Stimulated activated effector memory CD8-positive, alpha-beta T cell treated with anti-CD3 and anti-CD28 coated beads, Interleukin-12 subunit alpha, Interleukin-12 subunit beta, amount 100 ng/mL, for 72 hours (primary cell): ENCODE results near the gene GPC4.

Experiments used
- ATAC-seq: fragments of 150-1000 bp; cut with Tn5 transposase; 2 replicates; pipeline ENCODE4 v1.10.0; 2021
- DNase-seq, 2 donors: peaks; one replicate each; pipeline ENCODE4 v3.0.0; 2021 to 2022; ENCODE audit warnings: low spot score in 2 of 2
- H3K27ac Mint-ChIP-seq: one replicate; pipeline ENCODE4 v1.8.0; 2022; ENCODE audit warnings: mild to moderate bottlenecking, mixed read lengths
- H3K36me3 Mint-ChIP-seq: one replicate; pipeline ENCODE4 v1.8.0; 2022; ENCODE audit warnings: mild to moderate bottlenecking, mixed read lengths
- H3K4me1 Mint-ChIP-seq: one replicate; pipeline ENCODE4 v1.8.0; 2022; ENCODE audit warnings: mixed read lengths
- H3K4me3 Mint-ChIP-seq: one replicate; pipeline ENCODE4 v1.8.0; 2022; ENCODE audit warnings: mild to moderate bottlenecking, mixed read lengths
- H3K9me3 Mint-ChIP-seq: one replicate; pipeline ENCODE4 v1.8.0; 2022; ENCODE audit warnings: mixed read lengths

GPC4 gene

DNA sequence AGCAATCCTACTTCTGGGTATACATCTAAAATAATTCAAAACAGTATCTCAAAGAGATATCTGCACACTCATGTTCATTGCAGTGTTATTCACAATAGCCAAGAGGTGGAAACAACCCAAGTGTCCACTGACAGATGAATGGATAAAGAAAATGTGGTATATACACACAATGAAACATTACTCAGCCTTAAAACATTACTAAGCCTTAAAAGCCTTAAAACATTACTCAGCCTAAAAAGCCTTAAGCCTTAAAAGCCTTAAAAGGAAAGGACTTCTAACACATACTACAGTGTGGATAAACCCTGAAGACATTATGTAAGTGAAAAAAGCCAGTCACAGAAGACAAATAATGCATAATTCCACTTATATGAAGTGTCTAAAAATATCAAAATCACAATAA is 156.8 kb downstream of the GPC4 start:
- no peak for DNase-seq
- Mint-ChIP-seq H3K4me1 (no peaks in the 10 kb centered on the region), H3K27ac (no peak overlapping the region), H3K4me3 (no peak overlapping the region), H3K36me3 (no peaks in the 10 kb centered on the region), H3K9me3 (no peaks in the 10 kb centered on the region)
- no peak for ATAC-seq

DNA sequence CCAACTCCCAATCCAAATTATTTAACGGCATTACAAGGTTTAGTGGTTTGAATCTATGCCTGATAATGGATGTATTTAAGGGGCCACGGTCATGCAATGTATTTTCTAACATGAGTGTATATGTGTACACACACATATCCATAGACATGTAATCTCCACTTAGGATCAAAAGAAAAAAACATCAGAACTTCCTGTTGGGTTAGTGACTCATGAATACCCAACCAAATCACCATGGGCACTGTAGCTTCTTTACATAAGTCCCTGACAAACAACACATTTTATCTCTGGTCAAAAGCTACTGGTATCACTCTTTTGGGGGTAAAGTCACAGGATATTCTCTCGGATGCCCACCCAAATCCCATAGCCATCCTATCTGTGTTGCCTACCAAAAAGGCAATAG is 160.6 kb downstream of the GPC4 start:
- Mint-ChIP-seq H3K27ac (no peak overlapping the region), H3K9me3 (no peaks in the 10 kb centered on the region), H3K36me3 (no peaks in the 10 kb centered on the region), H3K4me1 (no peaks in the 10 kb centered on the region), H3K4me3 (no peak overlapping the region)
- DNase-seq (no peak), ATAC-seq (no peak)

GRCh38 chrX:133251204-133251603 is 164.1 kb downstream of the GPC4 start:
- H3K9me3 Mint-ChIP-seq, result peaks cover 5% of the 10 kb centered on the region
- no peaks in the 10 kb centered on the region for H3K36me3 Mint-ChIP-seq
- ATAC-seq, result no peak
- no peak overlapping the region for H3K27ac Mint-ChIP-seq
- DNase-seq, result no peak
- H3K4me3 Mint-ChIP-seq, result no peak overlapping the region
- no peaks in the 10 kb centered on the region for H3K4me1 Mint-ChIP-seq

GRCh38 chrX:133250184-133251100 is 164.8 kb downstream of the GPC4 start:
- Mint-ChIP-seq H3K4me3 (no peak overlapping the region), H3K36me3 (no peaks in the 10 kb centered on the region), H3K27ac (no peak overlapping the region), H3K9me3 (peaks cover 5% of the 10 kb centered on the region), H3K4me1 (no peaks in the 10 kb centered on the region)
- DNase-seq (no peak), ATAC-seq (no peak)
